GM21526 (cell line): ENCODE measurements around the gene CACNA1C.

Source experiments
- ATAC-seq: cut with Tn5 transposase; IDR thresholded peaks from one replicate; pipeline ENCODE4 v1.9.1; 2021; ENCODE audit warnings: moderate library complexity; ENCODE audit not compliant: unreplicated experiment, low FRiP score

The CACNA1C gene

DNA sequence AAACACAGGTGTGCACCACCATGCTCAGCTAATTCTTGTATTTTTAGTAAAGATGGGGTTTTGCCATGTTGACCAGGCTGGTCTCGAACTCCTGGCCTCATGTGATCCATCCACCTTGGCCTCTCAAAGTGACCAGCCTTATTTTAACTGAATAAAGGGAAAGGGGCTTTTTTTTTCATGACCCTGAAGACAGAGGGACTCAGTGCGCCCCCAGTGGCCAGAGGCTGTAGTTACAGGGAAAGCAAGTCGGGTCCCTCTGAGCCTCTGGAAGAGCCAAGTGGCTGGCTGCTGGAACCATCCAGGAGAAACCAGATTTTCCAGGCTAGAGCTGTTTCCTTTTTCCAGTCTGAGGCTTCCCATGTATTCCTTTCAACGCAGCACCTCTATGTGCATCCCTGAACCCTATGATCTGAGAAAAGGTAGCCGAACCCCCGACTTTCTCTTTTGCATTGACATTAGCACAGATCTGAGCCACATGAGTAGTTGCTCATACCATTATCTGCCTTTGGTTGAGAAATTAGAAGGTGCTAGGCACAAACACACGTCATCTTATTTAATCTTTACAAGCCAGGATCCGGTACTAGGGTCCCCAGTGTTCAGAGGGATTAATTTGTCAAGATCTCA lies 342.7 kb downstream of the CACNA1C start:
- no peak for ATAC-seq

DNA sequence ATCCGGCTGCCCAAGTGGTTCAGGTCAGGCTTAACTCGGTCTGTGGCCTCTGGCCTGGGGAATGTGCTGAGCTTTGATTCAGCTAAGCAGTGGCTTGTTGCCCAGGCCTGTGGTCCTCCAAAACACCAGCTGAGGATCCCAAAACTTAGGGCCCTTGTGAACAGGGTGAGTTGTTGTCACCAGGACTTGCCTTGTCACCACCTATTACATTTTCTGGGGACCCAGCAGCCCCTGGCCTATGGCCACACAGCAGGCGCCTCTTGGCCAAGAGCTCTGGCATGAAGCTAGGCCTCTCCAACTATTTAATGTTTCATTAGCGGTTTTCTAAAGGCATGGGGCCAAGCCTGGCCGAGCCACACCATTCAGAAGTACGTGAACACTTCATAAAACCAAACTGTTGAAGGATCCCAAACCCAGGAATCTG lies 343.7 kb downstream of the CACNA1C start:
- no peak for ATAC-seq

GRCh38 chr12:2397356-2398045 lies 344.7 kb downstream of the CACNA1C start:
- ATAC-seq: no peak

DNA sequence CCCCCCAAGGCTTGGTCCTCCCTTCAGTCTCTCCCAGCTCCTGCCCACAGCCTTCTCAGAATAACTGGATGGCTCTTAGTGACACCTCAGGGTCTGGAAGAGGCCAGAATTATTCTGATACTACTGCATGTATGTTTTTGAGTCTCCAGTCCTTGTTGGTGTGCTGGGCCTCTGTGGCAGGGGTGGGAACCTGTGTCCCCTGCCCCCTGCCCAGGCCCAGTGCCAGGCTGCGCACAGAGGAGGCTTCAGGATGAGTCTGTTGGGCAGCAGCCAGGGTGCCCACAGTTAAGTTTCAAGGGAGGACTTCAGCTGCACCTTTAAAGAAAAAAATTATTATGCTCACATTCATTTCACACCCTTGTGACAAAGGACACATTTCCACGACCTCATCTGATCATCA lies 348.3 kb downstream of the CACNA1C start:
- no peak for ATAC-seq

DNA sequence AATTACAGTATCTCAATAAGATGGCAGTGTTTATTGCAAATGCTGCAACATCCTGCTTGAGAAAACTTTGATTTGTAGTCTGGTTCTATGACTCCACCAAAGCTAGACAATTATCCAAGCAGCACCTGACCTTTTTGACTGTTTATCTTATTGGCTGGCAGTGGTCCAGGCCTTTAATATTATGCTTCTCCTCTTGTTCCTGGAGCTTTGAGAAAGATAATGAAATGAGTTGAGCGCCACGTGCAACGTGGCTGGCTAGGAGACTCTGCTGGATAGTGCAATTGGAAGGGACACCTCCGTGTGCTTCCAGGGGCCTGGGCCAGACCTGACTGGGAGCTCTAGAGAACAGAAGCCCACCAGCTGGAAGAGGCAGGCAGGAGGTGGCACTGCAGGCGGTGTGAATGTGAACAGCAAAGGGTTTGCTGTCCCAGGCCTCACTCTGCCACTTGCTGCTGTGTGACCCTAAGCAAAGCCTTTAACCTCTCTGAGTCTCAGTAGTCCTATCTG lies 349.3 kb downstream of the CACNA1C start:
- no peak for ATAC-seq

DNA sequence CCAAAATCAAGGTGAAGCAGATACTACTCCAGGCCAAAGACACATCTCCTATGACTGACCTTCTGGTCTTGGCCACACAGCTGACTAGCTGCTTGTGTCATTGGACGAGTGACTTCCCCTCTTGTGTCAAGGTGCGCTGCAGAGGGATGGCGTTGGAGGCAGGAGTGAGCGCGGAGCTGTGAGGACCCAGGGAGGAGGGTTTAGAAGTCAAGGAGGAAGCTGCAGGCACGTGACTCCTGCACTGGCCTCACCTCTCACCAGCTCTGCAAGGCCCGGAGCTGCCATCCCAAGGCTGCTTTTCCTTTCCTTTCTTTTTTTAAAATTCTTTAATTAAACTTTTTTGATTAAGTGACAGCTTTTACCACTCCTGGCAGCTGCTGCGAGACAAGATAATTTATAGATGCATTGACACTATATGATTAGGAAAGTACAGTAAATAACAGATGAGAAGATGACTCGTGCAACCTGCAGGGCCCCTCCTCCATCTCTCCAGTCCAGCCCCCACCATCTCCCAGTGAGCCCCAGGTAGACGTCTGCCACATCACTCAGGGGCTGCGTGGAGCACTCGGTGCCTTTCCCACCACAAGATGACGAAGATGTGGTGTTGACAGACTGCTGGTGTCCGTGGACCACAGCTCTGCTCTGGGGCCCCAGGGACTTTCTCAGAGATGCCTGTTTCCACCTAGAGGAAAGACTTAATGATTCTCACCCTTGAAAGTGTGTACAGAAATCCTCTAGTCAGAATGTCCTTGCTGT lies 350.6 kb downstream of the CACNA1C start:
- no peak for ATAC-seq

- no peak for ATAC-seq
Observed at GRCh38 chr12:2405039-2405438, 352.3 kb downstream of the CACNA1C start.

GRCh38 chr12:2406903-2407302 lies 354.1 kb downstream of the CACNA1C start:
- ATAC-seq: no peak

DNA sequence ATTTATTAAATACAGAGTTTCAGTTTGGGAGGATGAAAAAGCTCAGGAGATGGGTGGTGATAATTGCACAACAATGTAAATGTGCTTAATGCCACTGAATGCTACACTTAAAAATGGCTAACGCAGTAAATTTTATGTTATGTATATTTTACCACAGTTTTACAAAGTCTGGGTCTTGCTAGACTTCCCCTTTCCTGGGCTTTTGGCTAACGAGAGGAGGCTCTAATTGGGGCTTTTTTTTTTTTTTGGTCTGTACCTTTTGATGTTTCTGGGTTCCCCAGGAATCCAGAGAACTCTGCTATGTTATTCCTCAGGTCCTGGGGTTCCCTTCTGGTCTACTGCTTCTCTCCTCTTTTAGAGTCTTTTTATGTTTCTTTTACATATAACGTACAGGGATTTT lies 355.5 kb downstream of the CACNA1C start:
- no peak for ATAC-seq

- ATAC-seq: no peak
Observed at GRCh38 chr12:2409656-2410265, 357.0 kb downstream of the CACNA1C start.

DNA sequence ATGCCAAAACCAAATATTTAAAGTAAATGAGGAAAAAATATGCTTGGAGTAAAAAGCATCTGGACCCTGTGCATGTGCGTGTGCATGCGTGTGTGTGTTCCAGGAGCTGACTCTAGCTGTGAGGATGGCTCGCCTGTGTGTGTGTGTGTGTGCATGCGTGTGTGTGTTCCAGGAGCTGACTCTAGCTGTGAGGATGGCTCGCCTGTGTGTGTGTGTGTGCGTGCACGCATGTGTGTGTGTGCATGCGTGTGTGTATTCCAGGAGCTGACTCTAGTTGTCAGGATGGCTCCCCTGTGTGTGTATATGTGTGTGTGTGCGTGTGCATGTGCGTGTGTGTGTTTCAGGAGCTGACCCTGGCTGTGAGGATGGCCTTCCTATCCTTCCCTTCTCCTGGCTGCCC lies 357.7 kb downstream of the CACNA1C start:
- ATAC-seq: no peak

- ATAC-seq: no peak
Observed at GRCh38 chr12:2411011-2411410, 358.2 kb downstream of the CACNA1C start.

DNA sequence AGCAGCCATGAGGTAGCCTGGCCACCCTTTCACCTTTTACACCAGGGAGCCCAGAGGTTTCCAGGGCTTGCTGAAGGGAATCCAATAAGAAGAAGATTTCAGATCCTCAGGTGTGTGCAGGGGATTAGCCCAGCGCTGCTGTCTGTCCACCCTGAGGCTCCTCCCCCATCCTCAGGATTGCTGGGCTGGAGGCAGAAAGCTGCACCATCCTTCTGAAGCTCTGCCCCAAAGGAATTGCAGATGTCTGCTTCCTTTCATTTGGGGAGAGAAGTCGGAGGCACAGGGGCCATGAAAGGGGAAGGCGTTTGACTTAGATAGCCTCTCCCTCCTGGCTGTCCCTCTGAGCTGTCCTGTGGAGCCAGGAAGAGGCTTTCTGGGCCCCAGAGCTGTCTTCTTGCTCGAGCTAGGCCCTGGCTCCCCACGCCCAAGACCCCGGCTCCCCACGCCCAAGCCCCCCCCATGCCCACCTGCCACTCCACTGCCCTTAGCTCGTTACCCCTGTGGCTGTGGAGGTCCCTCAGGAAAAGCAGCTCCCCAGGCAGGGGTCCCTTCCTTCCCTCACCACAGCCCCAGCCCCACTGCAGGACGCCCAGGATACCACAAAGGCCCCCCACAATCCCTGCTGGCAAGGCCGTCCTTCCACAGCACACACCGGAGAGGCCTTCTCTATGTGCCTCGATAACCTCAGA lies 359.0 kb downstream of the CACNA1C start:
- no peak for ATAC-seq

DNA sequence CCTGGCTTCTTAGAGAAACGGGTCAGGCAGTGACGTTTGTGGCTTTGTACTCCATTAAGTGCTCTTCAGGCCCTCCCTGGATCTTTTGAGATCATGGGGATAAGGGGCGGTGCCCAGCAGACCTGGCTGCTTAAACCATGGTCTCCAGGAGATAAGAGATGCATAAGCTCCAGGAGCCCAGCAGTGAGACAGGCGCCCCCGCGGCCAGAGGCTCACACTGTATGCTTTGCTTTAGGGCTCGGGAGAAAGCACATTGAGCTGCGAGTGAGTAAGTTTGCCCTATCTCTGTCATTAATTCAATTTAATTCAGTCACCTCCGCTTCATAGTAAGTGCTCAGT lies 359.5 kb downstream of the CACNA1C start:
- ATAC-seq: no peak

GRCh38 chr12:2413301-2413700 lies 360.5 kb downstream of the CACNA1C start:
- ATAC-seq: no peak

DNA sequence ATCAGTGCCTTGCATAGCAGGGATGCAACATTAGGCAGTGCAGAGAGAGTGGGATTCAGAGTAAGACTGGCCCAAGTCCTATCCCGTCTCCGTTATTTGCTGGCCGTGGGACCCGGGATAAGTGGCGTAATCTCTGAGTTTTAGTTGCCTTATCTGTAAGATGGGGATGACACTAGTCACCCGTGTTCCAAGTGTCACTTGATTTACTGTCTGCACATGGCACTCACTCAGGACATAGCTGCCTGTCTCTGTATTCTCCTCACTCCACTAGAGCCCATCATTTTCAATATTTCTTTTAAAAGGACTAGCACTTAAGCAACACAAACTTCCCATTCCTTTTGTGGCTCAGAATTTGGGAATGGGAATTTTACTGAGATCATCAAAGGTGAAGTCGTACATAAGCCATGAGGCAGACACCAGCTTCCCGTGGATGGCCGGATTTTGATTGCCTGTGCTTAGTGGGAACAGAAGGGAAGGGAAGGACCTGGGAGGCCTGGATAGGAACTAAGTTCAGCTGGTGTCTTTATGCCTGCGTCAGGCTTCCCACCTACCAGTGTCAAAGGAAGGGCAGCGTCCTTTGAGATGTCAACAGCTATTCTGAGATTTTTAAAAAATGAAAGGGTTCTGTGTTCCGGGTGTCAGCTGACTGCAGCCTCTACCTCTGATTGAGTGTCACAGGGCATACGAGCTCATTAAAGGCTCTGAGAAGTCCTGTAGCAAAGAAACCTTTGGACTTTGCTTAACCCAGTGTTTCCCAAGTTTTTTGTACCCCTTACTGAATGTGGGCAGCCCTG lies 361.4 kb downstream of the CACNA1C start:
- no peak for ATAC-seq

- ATAC-seq: no peak
Observed at GRCh38 chr12:2414810-2415567, 362.2 kb downstream of the CACNA1C start.

- no peak for ATAC-seq
Observed at GRCh38 chr12:2415568-2415944, 362.8 kb downstream of the CACNA1C start.

DNA sequence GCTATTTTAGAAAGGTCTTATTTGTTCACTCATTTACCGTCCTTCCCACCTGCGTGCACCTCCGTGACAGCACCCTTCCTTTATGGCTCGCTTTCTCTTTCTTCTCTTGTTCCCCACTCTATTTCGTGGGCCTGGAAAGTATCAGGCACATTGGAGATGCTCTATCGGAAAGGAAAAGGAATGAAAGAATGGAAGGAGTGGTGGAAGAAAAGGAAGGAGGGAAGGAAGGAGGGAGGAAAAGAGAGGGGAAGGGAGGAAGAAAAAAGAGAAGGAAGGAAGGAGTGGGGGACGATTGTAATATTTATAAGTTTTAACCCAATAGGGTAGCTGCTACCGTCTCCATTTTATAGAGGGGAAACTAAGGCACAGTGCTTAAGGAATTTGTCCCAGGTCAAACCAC lies 363.4 kb downstream of the CACNA1C start:
- ATAC-seq: no peak
